NCI-H1048 (cell line): ENCODE results near the gene CHN2.

ENCODE experiments used
- DNase-seq: peaks from one replicate; lab custom pipeline; 2025; lab: John Stamatoyannopoulos, UW

The CHN2 gene

GRCh38 chr7:29364661-29365060, 170.1 kb downstream of the CHN2 start:
- DNase-seq, result no peak

GRCh38 chr7:29365423-29365822, 170.8 kb downstream of the CHN2 start:
- DNase-seq, result no peak

- no peak for DNase-seq
Measured at GRCh38 chr7:29367784-29368183, 173.2 kb downstream of the CHN2 start.

- no peak for DNase-seq
Measured at GRCh38 chr7:29369909-29370488, 175.4 kb downstream of the CHN2 start.

- DNase-seq, result no peak
Measured at GRCh38 chr7:29370531-29371314, 176.1 kb downstream of the CHN2 start.

- no peak for DNase-seq
Measured at GRCh38 chr7:29371472-29371871, 176.9 kb downstream of the CHN2 start.

- no peak for DNase-seq
Measured at GRCh38 chr7:29372351-29373090, 177.9 kb downstream of the CHN2 start.

- DNase-seq, result no peak
Measured at GRCh38 chr7:29375641-29376562, 181.3 kb downstream of the CHN2 start.

GRCh38 chr7:29377718-29378117, 183.1 kb downstream of the CHN2 start:
- DNase-seq, result no peak

GRCh38 chr7:29379551-29379950, 185.0 kb downstream of the CHN2 start:
- no peak for DNase-seq

- DNase-seq, result no peak
Measured at GRCh38 chr7:29381206-29382094, 186.9 kb downstream of the CHN2 start.

- DNase-seq, result no peak
Measured at GRCh38 chr7:29384277-29384676, 189.7 kb downstream of the CHN2 start.

GRCh38 chr7:29385214-29385814, 190.7 kb downstream of the CHN2 start:
- no peak for DNase-seq

- no peak for DNase-seq
Measured at GRCh38 chr7:29386196-29386765, 191.7 kb downstream of the CHN2 start.

GRCh38 chr7:29391262-29391661, 196.7 kb downstream of the CHN2 start:
- no peak for DNase-seq

GRCh38 chr7:29394321-29394720, 199.7 kb downstream of the CHN2 start:
- no peak for DNase-seq

GRCh38 chr7:29396563-29396962, 202.0 kb downstream of the CHN2 start:
- no peak for DNase-seq

- no peak for DNase-seq
Measured at GRCh38 chr7:29397398-29397797, 202.8 kb downstream of the CHN2 start.

GRCh38 chr7:29398011-29398410, 203.4 kb downstream of the CHN2 start:
- no peak for DNase-seq

- no peak for DNase-seq
Measured at GRCh38 chr7:29400437-29400836, 205.9 kb downstream of the CHN2 start.
